A172 (cell line): ENCODE measurements around the gene RRAGB. TPM values are rescaled to one million over a fixed set of nuclear protein-coding genes. Genes with fewer than 3 reads are reported as not detected.
"Not testable (repeated sequence)": the region's sequence is repeated elsewhere in the genome, so short reads cannot be mapped to it uniquely, and the experiment has no call there.

ENCODE experiments used
- DNase-seq: peaks from one replicate; pipeline ENCODE4 v3.0.0-alpha.2; 2015; ENCODE audit warnings: low spot score
- total RNA-seq: library from RNA; depleted of rRNA; stranded (reverse); fragments of >200 nt; shearing (Covaris generic); gene quantifications from 2 replicates; pipeline ENCODE4 v1.2.3, GENCODE V29; 2014; rRNA removed

RRAGB gene
- total RNA-seq, 1 experiment from 2014 or later: 24.9 TPM

- peak; percentile 2 for DNase-seq
Measured at GRCh38 chrX:55767100-55767499, 49.6 kb downstream of the RRAGB start.

DNA sequence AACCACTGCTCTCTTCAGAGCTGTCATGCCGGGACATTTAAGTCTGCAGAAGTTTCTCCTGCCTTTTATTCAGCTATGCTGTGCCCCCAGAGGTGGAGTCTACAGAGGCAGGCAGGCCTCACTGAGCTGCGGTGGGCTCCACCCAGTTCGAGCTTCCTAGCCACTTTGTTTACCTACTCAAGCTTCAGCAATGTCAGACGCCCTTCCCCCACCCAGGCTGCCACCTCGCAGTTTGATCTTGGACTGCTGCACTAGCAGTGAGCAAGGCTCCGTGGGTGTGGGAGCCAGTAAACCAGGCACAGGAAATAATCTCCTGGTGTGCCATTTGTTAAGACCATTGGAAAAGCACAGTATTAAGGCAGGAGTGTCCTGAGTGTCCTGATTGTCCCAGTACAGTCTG, 56.9 kb downstream of the RRAGB start:
- DNase-seq: not testable (repeated sequence)

DNA sequence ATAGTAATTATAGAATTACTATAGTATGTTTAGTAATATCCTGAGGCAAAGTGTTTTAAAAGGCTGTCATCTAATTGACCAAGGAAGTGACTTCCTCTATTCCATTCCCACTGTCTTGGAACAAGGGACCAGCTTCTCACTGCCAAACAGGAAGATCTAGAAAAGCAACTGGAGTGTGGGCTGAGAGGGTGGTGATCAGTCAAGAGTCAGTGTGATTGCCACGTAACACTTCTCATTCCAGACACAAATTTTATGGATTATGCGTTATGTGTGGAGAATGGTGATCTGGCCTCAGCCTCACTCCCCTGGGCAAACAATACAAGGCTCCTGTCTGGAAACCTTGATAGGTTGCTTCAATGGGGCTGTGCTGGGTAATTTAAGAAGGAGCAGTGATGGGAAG, 60.0 kb downstream of the RRAGB start:
- DNase-seq: no peak

GRCh38 chrX:55778322-55778721, 60.8 kb downstream of the RRAGB start:
- DNase-seq: no peak

DNA sequence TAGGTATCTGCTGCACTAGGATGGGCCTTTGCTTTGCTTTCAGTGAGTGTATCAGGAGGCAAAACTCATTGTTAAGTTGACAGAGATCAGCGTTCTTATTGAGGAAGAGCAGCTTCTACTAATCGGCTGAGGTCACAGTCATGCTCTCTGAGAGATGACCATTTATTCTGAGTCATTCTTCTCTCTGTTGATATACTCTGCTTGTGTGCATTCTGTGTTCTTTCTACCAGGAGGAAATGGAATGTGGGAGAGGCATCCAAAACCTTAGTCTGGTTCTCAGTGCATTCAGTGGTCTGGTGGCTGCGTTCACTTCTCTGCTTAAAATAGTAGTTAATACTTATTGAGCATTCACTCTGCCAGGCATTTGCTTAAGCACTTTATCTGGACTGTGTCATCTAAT, 66.2 kb downstream of the RRAGB start:
- peak; percentile 1 for DNase-seq

GRCh38 chrX:55787063-55787462, 69.5 kb downstream of the RRAGB start:
- no peak for DNase-seq

DNA sequence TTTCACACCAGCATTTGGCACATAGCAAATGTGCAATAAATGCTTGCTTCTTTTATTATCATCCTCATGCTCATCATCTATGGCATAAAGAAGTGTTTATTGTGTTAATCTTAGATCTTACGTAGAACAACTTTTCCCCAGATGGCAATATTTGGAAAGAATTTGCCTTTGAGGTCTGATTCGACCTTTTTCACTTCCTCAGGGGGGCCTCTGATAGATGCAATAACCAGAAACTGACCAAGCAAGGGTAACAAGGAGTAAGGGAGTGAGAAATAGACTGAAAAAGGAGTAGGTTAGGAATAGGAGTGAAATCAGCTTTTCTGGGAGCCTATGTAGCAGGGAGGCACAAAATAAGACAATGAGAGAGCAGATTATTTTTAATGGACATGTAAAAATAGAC, 70.2 kb downstream of the RRAGB start:
- DNase-seq: no peak

DNA sequence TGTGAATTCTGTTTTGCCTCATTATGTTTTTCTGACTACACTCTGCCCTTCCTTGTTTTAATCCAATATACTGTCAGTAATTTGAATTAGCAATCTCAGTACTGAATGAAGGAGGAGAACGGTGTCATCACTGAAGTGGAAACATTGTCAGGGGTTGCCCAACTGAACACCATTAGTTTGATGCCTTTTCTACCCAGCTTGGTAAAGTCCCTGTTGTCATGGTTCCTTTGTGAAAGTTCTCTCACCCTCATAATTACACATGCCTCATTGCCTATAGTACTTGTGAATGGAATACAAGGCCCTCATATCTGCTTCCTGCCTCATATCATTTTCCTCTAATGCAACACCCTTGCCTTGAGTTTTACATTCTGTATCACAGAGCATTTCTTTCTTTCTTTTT, 76.9 kb downstream of the RRAGB start:
- DNase-seq: no peak

DNA sequence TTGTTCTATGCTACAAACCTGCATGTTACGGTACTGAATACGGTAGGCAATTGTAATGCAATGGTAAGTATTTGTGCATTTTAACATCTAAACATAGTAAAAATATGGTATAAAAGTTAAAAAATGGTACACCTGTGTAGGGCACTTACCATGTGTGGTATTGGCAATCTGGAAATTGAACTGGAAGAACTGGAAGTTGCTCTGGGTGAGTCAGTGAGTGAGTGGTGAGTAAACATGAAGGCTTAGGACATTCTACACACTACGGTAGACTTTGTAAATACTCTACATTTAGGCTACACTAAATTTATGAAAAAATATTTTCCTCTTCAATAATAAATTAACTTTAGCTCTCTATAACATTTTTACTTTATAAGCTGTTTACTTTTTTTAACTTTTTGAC, 78.9 kb downstream of the RRAGB start:
- DNase-seq: no peak

DNA sequence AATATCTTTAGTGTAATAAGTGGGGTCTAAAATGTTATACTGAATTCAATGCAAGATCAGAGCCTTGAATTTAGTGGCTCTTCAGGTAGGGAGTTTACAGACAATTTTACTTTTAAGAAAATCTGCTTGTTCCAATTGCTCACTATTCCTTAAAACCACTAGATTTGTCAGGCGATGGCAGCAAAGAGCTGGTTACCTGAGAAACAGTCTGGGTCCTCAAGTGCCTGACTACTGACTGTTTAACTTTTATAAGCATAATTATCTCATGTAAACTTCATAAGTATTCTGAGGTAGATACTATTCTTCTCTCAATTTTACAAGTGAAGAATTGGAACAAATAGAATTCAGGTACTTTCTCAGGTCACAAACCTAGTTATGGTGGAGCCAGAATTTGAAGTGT, 84.3 kb downstream of the RRAGB start:
- no peak for DNase-seq

Other genes with a start within 250 kb of the RRAGB start
- gene USP51, start 227.9 kb upstream of the RRAGB start, total RNA-seq: 0.21 and 0.50 TPM in 2 replicates
- 0.07 TPM in 1 of 2 replicates, not detected in the other for gene FOXR2, start 94.3 kb upstream of the RRAGB start, total RNA-seq